Esophagus muscularis mucosa (tissue), 4 donors: Measurements from ENCODE around the gene SYNE1. TPM values are rescaled to one million over a fixed set of nuclear protein-coding genes. Genes with fewer than 3 reads are reported as not detected.
A peak's percentile ranks its signal among the peaks of the same experiment; 100 is the strongest.

Source experiments
- DNase-seq: peaks from one replicate; pipeline ENCODE4 v3.0.0-alpha.2; 2017; ENCODE audit errors: extremely low spot score
- H3K27ac ChIP-seq, 4 donors: fragments of 200-600 bp; sonication (generic); replicated peaks in 1 of 4; 1 replicate in 3 of 4; 2 replicates in 1 of 4; pipeline ENCODE4 v1.5.1; 2016 to 2019; ENCODE audit warnings: mild to moderate bottlenecking in 1 of 4
- H3K27me3 ChIP-seq, 4 donors: fragments of 200-600 bp; sonication (generic); one replicate each; pipeline versions ENCODE4 v1.5.1 to v1.6.0; 2016 to 2019
- H3K36me3 ChIP-seq, 4 donors: fragments of 200-600 bp; sonication (generic); one replicate each; pipeline ENCODE4 v1.5.1; 2016 to 2019
- H3K4me1 ChIP-seq, 4 donors: fragments of 200-600 bp; sonication (generic); one replicate each; pipeline ENCODE4 v1.5.1; 2016 to 2019
- H3K4me3 ChIP-seq, 4 donors: fragments of 200-600 bp; sonication (generic); 1 replicate in 2 of 4; 2 replicates in 2 of 4; pipeline ENCODE4 v1.5.1; 2016 to 2019; ENCODE audit warnings: mild to moderate bottlenecking in 4 of 4, moderate library complexity in 1 of 4
- H3K9me3 ChIP-seq, 4 donors: fragments of 200-600 bp; sonication (generic); 1 replicate in 3 of 4; 2 replicates in 1 of 4; pipeline ENCODE4 v1.5.1; 2016 to 2019
- CTCF ChIP-seq, 3 experiments: fragments of 200-600 bp in 2 of 3; fragments of 450-650 bp in 1 of 3; sonication (generic) in 2 of 3; IDR thresholded peaks; one replicate each; pipeline ENCODE4 v1.5.1; 2017 to 2019; ENCODE audit warnings: antibody characterized with exemption in 3 of 3, mild to moderate bottlenecking in 2 of 3, moderate library complexity in 1 of 3
- EP300 ChIP-seq: sonication (generic); formaldehyde crosslinking; IDR thresholded peaks from one replicate; pipeline ENCODE4 v1.6.1; 2017; ENCODE audit warnings: antibody characterized with exemption
- POLR2A ChIP-seq: fragments of 450-650 bp; IDR thresholded peaks from one replicate; pipeline ENCODE4 v1.6.1; 2017; ENCODE audit warnings: antibody characterized with exemption, moderate library complexity, mild to moderate bottlenecking, low read depth
- POLR2AphosphoS5 ChIP-seq, 2 donors: sonication (generic); formaldehyde crosslinking; IDR thresholded peaks; one replicate each; pipeline ENCODE4 v1.6.1; 2017; ENCODE audit warnings: antibody characterized with exemption in 2 of 2
- WGBS: methylation state at CpG from one replicate; pipeline ENCODE4 v1.1.5; 2018; 5-methylcytosine and 5-hydroxymethylcytosine counted together
- intact Hi-C: fragments of 100-400 bp; cut with DNase I; formaldehyde crosslinking; loops from one replicate; pipeline ENCODE4 v1.15.1; 2023
- total RNA-seq, 4 donors: library from RNA; depleted of rRNA; stranded (reverse); fragments of >200 nt; gene quantifications; one replicate each; pipeline versions ENCODE4 v1.1.0 to v1.2.1, GENCODE V29; 2016

The SYNE1 gene
- total RNA-seq, 4 donors from 2014 or later, result 151 to 196 (median 170) TPM

DNA sequence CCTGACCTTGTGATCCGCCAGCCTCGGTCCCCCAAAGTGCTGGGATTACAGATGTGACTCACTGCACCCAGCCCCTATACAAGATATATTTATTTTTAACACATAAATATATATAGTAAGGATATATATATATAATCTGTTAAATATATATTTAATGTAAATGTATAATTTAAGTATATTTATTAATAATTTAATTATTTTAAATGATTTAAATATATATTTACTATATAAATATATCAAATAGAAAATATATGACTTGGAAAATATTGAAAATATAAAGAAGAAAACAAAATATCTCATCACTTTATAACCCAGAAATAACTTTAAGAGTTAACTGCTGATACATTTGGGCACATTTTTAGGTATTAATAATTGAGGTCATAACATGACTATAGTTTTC, 324.7 kb downstream of the SYNE1 start:
- WGBS, result 98% methylated on average over 2 of the region's 2 CpGs
- no peaks in the 10 kb centered on the region for H3K27me3 ChIP-seq
- H3K36me3 ChIP-seq, result peaks cover 43 to 87% (median 65%) of the 10 kb centered on the region in 4 donors
- DNase-seq, result peak; percentile 29
- no peak overlapping the region for H3K27ac ChIP-seq
- intact Hi-C loops, result no loop called here
- TF ChIP-seq CTCF (IDR thresholded peaks at IDR 0.05) (no peak), EP300 (no peak), POLR2AphosphoS5 (IDR thresholded peaks at IDR 0.05) (no peak)
- H3K4me1 ChIP-seq, result peaks cover 5 to 17% (median 9%) of the 10 kb centered on the region in 4 donors
- H3K4me3 ChIP-seq, result no peak overlapping the region
- H3K9me3 ChIP-seq, result no peaks in the 10 kb centered on the region

DNA sequence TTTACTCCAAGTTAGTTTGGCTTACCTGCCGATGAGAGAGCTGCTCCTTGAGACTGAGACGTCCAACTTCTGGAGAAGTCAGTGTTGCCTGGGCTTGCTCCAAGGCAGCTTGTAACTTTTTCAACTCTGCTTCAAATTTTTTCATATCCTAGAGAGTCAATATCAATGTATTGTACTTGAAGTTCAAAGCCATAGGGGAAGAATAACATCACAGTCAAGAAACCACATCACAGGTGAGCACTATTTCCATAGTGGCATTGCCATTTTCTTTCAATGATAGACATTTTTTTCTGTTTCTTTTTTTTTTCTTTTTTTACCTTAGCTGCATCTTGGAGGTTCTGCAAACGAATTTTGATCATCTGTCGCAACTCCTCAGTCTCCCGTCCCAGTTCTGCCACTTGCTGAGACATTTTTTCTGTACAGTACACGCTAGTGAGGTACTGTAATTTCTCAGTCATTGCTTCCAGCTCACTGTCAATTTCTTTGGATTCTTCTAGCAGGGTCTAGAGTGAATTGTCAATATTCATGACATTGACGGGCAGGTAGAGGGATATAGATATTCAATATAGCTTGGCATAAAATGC, 326.7 kb downstream of the SYNE1 start:
- Histone ChIP-seq H3K36me3 (peaks cover 35 to 79% (median 61%) of the 10 kb centered on the region in 4 donors), H3K27me3 (no peaks in the 10 kb centered on the region), H3K4me1 (peaks cover 5 to 12% (median 7%) of the 10 kb centered on the region in 4 donors), H3K9me3 (no peaks in the 10 kb centered on the region), H3K4me3 (no peak overlapping the region), H3K27ac (no peak overlapping the region)
- TF ChIP-seq POLR2A, result no peak
- no peak for TF ChIP-seq POLR2AphosphoS5 (IDR thresholded peaks at IDR 0.05)
- no peak for TF ChIP-seq CTCF (IDR thresholded peaks at IDR 0.05)
- TF ChIP-seq EP300, result no peak
- 89% methylated on average over 7 of the region's 7 CpGs for WGBS
- no peak for DNase-seq
- intact Hi-C loops, result no loop called here

DNA sequence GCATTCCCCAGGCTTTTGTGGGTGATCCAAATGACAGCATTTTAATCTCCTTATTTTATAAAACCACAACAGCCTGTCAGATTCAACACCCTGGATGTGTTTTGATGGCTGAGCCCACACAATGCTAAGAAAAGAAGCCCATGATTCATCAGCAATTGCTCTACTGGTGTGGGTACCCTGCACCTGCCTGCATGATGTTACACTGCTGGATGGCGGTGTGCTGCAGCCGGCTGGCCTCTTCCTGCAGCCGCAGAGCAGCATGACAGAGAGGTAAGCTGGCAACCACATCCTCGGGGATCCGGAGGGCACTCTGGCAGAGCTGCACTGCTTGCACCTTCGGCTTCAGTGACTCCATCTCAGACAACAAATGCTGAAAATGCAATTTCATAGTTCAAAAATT, 327.5 kb downstream of the SYNE1 start:
- Histone ChIP-seq H3K4me1 (peaks cover 5 to 11% (median 7%) of the 10 kb centered on the region in 4 donors), H3K27ac (no peak overlapping the region), H3K4me3 (no peak overlapping the region), H3K36me3 (peaks cover 35 to 81% (median 63%) of the 10 kb centered on the region in 4 donors), H3K9me3 (no peaks in the 10 kb centered on the region), H3K27me3 (no peaks in the 10 kb centered on the region)
- no peak for DNase-seq
- TF ChIP-seq POLR2A, result no peak
- no peak for TF ChIP-seq EP300
- no peak for TF ChIP-seq POLR2AphosphoS5 (IDR thresholded peaks at IDR 0.05)
- TF ChIP-seq CTCF (IDR thresholded peaks at IDR 0.05), result no peak
- intact Hi-C loops, result no loop called here
- WGBS, result 60% methylated on average over 6 of the region's 6 CpGs

DNA sequence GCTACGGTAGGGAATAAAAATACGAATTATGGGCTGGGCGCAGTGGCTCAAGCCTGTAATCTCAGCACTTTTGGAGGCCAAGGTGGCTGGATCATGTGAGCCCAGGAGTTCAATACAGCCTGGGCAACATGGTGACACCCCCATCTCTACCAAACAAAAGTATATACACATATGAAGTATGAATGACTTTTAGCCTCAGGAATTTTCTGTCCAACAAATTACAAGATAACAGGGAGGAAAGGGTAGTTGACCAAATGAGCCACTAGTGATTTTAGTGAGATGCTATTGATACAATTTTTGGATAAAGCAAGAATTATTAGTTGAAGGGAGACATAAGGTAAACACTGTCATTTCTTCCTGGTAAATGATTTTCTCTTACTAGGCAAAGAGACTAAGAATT, 328.2 kb downstream of the SYNE1 start:
- intact Hi-C loops, result no loop called here
- Histone ChIP-seq H3K9me3 (no peaks in the 10 kb centered on the region), H3K4me1 (peaks cover 0 to 4% (median 2%) of the 10 kb centered on the region in 4 donors), H3K4me3 (no peak overlapping the region), H3K36me3 (peaks cover 35 to 86% (median 62%) of the 10 kb centered on the region in 4 donors), H3K27me3 (no peaks in the 10 kb centered on the region), H3K27ac (no peak overlapping the region)
- 94% methylated on average over 3 of the region's 3 CpGs for WGBS
- peak; percentile 66 for DNase-seq
- no peak for TF ChIP-seq POLR2AphosphoS5 (IDR thresholded peaks at IDR 0.05)
- no peak for TF ChIP-seq POLR2A
- no peak for TF ChIP-seq CTCF (IDR thresholded peaks at IDR 0.05)
- TF ChIP-seq EP300, result no peak

- 90% methylated on average over 5 of the region's 5 CpGs for WGBS
- no peaks in the 10 kb centered on the region for H3K27me3 ChIP-seq
- no peak overlapping the region for H3K27ac ChIP-seq
- H3K4me3 ChIP-seq, result no peak overlapping the region
- H3K36me3 ChIP-seq, result peaks cover 35 to 93% (median 59%) of the 10 kb centered on the region in 4 donors
- intact Hi-C loops, result no loop called here
- TF ChIP-seq POLR2AphosphoS5 (IDR thresholded peaks at IDR 0.05), result no peak
- no peak for TF ChIP-seq CTCF (IDR thresholded peaks at IDR 0.05)
- no peak for TF ChIP-seq EP300
- no peaks in the 10 kb centered on the region for H3K4me1 ChIP-seq
- no peaks in the 10 kb centered on the region for H3K9me3 ChIP-seq
- peak; percentile 50 for DNase-seq
Measured at GRCh38 chr6:152308306-152308705, 328.9 kb downstream of the SYNE1 start.
